HG02840 (cell line): ENCODE results near the gene PCDHGC5.

ENCODE experiments used
- ATAC-seq: cut with Tn5 transposase; IDR thresholded peaks from one replicate; pipeline ENCODE4 v1.9.1; 2021; ENCODE audit warnings: mild to moderate bottlenecking, moderate library complexity, moderate number of reproducible peaks; ENCODE audit not compliant: unreplicated experiment, low FRiP score

Gene PCDHGC5

DNA sequence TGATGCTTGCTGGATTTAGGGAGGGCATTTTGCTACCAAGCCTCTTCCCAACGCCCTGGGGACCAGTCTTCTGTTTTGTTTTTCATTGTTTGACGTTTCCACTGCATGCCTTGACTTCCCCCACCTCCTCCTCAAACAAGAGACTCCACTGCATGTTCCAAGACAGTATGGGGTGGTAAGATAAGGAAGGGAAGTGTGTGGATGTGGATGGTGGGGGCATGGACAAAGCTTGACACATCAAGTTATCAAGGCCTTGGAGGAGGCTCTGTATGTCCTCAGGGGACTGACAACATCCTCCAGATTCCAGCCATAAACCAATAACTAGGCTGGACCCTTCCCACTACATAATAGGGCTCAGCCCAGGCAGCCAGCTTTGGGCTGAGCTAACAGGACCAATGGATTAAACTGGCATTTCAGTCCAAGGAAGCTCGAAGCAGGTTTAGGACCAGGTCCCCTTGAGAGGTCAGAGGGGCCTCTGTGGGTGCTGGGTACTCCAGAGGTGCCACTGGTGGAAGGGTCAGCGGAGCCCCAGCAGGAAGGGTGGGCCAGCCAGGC lies 23.0 kb downstream of the PCDHGC5 start:
- ATAC-seq: no peak

DNA sequence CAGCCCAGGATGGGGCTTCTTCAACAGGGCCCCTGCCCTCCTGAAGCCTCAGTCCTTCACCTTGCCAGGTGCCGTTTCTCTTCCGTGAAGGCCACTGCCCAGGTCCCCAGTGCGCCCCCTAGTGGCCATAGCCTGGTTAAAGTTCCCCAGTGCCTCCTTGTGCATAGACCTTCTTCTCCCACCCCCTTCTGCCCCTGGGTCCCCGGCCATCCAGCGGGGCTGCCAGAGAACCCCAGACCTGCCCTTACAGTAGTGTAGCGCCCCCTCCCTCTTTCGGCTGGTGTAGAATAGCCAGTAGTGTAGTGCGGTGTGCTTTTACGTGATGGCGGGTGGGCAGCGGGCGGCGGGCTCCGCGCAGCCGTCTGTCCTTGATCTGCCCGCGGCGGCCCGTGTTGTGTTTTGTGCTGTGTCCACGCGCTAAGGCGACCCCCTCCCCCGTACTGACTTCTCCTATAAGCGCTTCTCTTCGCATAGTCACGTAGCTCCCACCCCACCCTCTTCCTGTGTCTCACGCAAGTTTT lies 23.6 kb downstream of the PCDHGC5 start:
- no peak for ATAC-seq

DNA sequence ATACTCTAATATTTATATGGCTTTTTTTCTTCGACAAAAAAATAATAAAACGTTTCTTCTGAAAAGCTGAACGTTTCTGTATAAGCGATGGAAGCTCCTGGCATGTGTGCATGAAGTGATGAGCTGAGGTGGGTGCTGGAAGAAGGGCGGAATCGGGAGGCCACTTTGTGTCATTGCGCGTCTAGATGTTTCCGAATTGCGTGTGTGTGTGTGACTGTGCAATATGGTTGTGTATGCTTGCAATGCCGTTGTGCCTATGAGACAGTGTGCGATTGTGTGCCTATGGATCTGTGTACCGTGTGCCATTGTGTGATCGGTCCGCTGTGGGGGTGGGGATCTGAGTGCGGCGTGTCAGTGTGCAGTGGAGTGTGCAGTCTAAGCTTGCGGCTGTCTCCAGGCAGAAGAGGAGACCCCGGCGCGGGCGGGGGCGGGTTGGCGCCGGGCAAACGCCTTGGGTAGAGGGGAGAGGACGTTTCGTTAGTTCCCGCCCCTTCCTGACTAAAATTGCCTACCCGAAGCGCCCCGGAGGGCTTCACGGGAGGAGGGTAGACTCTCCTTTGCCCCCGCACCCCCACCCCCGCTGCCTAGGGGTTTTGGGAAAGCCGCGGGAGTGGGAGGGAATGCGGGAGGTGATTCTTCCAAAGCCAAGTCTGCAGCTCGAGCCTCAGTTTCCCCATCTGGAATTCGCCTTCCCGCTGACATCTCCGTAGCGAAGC lies 24.2 kb downstream of the PCDHGC5 start:
- ATAC-seq: no peak

DNA sequence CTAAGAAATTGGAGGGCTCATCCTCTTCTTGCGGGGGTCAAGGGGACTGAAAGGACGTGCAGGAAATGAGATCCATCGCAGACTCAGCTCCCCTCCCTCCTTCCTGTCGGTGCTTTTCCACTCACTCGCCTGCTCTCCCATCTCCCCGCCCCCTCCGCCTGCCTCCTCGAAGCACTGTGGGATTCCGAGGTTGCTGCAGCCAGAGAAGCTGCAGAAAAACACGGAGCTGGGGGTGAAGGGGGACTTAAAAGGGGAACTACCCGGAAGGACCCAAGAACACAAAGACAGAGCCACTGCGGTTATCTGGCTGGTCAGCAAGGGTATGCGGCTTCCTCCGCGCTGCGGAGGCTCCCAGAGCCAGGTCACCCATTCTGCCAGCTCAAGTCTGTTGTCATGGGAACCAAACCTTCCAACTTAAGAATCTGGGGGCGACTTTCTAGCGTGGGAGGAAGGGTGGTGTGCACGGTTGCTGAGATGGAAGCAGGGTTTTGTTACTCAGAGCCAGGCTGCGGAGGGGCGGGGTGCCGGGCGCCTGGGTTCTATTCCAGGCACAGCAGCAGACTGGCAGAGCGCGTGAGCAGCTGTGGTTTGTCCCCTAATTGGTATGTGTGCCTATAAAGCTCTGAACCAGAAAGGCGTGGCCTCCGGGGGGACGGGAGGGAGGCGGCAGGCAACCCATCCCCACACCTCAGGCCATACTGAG lies 24.9 kb downstream of the PCDHGC5 start:
- ATAC-seq: no peak

DNA sequence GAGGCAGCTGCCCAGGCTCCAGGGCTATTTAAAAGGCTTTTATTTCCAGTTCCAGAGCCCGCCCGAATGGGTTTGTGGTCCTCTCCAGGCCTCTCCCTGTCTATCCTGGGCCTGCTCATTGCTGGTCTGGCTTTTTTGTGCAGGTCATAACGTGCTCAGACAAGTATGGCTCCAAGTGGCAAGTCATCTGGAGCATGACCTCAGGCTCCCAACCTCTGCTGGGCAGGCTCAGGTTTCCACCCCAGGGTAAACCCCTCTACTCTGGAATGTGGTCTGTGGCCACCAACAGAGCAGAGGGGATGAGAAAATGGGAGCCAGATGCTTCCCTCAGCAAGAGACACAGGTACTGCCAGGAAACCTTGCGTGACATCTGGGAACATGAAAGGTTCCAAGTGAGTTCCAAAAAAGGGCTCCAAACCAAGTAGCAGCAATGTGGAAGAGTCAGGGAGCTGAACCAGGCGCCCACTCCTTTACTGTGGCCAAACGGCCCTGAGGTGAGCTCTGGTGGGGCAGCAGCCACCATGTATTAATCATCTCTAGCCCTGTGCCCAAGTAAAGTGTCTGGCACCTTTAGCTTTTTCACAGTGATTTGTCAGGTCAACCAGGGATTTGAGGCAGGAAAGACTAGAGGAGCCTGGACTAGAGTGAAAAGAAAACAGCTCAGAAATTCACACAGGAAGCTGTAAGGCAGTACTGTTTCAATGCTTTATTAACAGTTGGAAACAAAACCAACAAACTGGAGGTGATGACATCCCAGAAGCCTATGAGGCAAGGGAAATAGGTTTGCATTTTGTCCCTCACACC lies 25.7 kb downstream of the PCDHGC5 start:
- no peak for ATAC-seq

DNA sequence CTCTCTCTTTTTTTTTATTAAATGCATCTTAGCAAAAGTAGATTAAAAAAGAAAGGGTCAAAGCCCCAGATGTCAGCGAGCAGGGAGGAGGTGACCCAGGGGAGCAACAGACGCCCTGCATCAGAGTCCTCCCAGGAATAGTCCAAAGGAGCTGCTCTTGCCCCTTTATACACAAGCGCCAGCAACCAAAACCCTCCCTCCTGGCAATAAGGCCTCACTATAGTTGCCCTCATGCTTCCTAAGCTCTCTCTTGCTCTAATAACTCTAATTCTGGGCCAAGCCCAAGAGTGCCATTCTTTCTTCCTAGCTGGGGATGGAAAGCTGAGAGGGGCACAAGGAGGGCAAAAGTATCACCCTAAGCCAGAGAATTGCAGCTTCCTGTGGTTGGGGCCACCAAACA lies 26.3 kb downstream of the PCDHGC5 start:
- no peak for ATAC-seq

DNA sequence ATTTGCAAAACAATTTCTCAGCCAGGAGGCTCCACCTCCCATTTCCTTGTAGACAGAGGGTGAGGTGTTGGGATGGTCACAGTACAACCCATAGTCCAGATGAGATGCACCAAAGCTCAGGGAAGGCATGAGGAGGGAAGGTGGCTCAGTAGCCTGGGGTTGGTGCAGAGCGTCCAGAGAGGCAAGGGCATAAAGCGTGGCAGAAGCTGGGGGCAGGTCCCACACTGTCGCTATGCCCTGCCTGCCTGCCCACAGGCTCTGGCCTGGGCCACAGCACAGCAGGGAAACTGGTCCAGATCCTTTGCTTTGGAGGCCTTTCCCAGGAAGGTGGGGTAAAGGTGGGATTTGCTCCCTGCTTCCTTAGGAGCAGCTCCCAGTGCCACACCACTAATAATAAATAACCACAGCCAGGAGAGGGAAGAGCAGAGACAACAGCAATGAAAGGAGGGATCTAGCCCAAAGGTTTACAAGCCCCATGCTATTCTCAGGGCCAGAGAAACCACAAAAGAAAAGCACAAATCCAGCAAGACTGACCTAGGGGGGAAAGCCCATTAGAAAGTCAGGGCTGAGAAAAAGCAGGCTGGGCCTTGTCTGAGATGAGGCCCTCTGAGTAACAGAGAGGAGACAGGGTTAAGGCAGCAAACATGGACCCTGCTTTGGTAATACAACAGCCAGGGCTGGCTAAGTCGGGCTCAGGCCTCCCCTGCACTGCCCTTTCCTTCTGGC lies 27.2 kb downstream of the PCDHGC5 start:
- ATAC-seq: no peak

DNA sequence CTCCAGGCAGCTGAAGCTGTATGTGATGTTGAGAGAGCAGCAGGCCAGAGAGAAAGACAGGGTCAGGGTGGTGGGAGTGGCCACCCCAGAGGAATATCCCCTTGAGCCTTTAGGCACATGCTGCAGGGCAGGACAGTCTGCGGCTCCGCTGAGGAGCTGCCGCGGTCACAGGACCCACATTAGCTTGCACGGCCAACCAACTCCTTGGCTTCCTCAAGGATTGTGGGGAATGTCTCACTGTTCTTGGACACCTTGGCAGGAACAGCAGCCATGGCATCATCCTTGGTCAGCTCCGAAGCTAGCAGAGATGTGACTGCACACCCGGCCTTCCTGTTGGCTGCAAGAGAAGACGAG lies 27.8 kb downstream of the PCDHGC5 start:
- no peak for ATAC-seq

DNA sequence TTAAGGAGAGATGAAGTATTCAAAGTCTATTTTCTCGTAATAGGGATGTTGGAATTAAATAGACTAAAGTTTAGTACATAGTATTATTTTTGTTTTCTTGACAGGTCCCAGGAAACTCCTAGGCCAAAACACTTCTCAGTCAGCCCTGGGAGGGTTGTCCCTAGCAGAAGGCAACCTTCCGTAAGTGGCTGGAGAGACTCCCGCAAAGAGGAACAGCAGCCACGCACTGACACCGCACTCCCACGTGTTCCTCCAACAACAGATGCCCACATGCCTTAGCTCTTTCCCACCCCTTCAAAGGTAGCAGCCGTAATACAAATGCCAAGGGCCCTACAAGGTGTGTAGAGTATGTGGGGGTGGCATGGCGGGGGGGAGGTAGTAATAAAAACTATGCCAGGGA lies 28.4 kb downstream of the PCDHGC5 start:
- no peak for ATAC-seq

DNA sequence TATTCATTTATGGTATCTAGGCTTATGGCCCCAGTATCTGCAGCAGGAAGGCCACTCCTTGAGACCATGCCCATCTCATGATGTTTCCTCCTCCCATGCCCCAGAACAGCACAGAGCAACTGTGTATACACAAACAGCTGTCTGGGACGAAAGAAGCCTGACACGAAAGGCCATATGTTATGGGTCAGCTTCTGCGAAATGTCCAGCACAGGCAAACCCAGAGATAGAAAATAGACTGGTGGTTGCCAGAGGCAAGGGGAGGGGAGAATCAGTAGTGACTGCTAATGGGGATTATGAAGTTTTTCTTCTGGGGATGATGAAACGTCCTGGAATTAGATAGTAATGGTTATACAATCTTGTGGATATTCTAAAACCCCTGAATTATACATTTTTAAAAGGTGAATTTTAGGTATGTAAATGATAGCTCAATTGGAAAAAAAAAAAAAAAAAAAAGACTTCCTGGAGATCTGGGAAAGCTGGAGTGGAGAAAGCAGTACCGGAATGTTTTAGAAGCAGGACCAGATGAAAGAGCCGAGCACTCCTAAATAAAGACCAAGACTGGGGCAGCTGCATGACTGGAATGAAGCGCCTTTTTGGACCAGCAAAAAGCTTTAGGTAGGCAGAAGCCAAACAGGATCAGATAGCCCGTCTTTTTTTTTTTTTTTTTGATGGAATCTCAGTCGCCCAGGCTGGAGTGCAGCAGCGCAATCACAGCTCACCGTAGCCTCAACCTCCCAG lies 29.2 kb downstream of the PCDHGC5 start:
- ATAC-seq: no peak

DNA sequence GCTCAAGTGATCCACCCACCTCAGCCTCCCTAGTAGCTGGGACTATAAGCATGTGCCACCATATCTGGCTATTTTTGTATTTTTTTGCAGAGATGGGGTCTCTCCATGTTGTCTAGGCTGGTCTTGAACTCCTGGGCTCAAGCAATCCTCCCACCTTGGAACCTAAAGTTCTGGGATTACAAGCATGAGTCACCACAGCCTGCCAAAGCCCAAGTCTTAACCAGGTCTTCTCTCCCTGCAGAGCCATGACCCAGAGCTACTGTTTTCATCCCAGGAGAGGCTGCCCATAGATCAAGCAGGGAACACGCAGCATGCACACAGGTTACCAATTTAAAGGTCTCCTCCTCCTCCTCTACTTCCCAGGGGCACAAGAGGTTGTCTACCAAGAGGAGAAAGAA lies 29.7 kb downstream of the PCDHGC5 start:
- no peak for ATAC-seq

DNA sequence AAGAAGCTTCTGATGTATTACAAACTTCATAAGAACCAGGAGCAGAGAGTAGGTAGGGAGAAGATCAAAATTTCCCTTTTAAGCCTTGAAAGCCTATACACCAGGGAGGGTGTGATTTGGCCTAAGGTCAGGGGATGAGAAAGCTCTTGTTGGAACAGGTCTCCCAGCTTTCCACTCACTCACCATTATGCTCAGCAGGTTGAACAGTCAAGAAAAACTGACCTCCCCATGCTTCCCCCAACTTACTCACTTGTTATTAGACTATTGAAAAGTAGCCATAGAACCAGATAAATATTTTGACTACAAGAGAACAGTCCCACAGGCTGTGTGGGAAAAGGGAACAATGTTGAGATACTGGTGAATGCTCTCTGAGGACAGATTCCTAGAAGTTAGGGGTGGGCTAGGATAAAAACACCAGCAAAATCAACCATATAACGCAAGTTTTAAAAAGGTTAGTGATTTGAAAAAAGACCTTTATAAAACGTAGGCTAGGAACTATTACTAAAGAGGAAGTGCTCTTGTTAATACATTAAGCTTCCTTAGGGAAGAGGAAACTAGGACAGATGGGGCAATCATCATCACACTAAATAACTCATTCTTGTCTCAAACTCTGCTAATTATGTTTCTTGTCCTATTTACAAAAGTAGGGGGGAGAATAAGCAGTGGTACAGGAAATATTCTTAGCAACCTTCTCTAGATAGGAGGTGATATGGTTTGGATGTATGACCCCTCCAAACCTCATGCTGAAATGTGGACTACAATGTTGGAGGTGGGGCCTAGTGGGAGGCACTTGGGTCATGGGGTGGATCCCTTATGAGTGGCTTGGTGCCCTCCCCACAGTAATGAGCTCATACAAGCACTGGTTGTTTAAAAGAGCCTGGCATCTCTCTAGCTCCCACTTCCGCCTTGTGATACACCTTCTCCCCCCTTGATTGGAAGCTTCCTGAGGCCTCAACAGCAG lies 31.0 kb downstream of the PCDHGC5 start:
- no peak for ATAC-seq

DNA sequence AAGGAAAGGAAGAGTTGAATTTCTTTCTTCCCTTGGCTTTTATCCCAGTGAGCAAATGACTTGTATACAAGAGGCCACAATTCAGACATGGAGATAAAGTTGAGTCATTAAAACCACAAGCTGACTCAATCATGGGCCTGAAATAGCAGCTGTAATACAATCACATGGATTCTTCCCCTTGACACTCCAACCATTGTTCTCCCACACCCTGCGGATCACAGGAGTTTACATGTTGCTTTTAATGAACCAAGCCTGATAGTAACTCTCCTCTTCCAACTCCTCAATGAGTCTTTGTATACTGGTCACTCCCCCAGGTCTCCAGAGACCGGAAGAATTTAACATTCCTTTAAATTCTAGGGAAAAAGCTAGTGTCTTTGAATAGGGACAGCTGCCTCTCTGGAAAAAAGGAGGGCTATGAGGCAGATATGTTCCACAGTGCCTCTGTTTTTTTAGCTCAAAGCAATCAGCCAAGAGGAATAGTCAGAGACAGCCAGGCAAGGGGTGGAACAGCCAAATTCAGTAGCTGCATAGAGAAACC lies 32.4 kb downstream of the PCDHGC5 start:
- ATAC-seq: no peak

DNA sequence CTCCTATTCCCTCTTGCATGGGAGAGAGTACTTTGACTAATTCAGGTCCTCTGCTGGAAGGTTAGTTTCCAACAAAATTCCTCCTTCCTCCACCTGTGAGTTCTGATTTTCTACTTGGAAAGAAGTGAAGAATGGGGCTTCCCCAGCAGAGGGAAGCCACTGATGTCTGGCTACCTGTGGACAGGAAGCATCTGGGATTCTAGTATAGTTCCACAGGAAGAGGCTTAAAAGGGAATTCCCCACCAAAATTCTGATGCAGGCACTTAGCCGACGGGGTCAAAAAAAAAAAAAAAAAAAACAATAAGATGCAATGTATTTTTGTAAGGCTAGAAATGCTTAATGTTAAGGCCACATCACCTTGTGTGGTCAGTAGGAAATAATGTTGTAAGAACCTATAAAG lies 33.4 kb downstream of the PCDHGC5 start:
- ATAC-seq: no peak

DNA sequence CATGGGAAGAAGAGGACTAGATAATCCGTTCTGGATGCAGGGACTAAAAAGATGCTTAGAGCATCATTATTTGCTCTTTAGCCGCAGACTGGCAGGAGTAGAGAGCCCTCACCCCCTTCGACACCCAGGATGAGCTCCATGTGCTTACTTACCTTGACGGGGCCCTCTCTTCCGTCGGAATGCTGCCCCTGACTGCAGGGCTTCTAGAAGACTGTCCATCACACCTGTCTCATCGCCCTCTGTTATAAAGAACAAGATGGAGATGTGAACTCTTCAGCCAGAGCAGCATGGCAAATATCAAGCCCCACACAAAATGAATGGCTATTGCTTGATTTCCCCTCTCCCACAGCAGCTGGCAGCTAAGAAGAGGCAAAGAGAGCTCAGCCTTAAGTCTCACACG lies 35.1 kb downstream of the PCDHGC5 start:
- no peak for ATAC-seq

DNA sequence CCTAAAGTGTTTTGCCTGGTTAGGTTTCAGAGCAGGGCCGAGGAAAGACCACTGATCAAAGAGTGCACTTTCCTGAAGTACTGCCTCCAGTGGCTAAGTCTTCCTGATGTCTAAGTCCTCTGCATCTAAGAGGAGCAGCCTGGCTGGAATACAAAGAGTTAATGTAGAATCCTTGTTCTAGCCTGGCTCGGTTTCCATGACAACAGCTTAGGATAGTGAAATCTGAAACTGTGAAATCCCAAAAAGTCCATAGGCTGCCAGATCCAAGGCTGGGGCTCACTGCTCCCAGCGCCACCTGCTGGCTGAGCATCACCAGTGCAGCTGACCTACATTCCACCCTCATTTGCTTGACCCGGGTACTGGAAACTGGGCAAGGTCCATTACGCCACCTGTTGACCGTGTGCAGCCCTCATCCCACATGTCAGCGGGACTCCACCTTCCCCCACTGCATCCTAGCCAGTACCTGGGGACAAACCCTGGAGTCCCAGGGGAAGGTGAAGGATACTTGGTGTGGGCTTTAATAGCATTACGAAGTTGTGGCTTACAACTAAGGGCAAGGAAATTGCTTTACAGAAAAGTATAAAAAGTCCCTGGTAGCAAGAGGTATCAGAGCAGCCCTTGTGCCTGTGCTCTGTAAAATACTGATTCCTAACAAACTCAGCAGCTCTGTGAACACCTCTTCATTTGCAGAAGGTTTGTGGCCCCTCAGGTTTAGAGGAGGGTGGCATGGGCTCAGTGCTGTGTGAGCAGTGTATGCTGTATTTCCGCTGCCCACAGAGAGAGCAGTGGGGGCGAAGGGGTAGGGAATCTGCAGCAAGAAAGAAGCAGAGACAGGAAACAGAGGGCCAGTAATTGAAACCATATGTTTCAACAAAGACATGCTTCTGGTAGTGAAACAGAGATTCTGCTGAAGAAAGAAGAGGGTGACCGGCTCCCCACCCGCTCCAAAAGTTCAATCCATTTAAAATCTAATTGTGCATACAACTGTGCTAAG lies 36.0 kb downstream of the PCDHGC5 start:
- peak; percentile 67 for ATAC-seq

DNA sequence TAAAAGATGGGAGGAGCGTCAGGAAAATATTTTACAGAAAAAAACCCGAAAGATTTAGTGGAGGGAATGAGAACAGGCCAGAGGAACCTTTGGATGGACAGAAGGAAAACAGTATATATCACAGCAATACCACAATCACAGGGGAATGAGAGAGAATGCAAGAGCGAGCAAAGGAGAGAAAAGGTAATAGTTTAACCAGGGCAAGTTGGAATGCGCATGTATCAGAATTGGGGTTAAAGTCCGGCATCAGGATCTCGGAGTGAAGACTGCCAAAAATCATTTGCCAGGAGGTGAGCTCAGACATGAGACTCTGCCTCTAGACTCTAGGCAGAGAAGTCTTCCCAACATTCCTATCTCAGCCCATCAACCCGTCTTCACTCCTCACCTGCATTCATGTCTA lies 36.8 kb downstream of the PCDHGC5 start:
- ATAC-seq: no peak
